GM23338 (cell line): ENCODE measurements around the gene SETDB2. TPM values are rescaled to one million over a fixed set of nuclear protein-coding genes. Genes with fewer than 3 reads are reported as not detected.
A peak's percentile ranks its signal among the peaks of the same experiment; 100 is the strongest.

Experiments used
- ATAC-seq: fragments of 200-7000 bp; cut with Tn5 transposase; 3 replicates; pipeline ENCODE4 v1.9.1; 2020
- DNase-seq: peaks from one replicate; pipeline ENCODE4 v3.0.0-alpha.2; 2015; ENCODE audit warnings: low spot score
- H2AFZ ChIP-seq: fragments of 200-600 bp; sonication (generic); 2 replicates; pipeline ENCODE4 v1.8.0; 2016; ENCODE audit warnings: antibody characterized with exemption, mild to moderate bottlenecking, moderate library complexity
- H3F3A ChIP-seq: fragments of 200-600 bp; sonication (generic); replicated peaks from 2 replicates; pipeline ENCODE4 v1.8.0; 2017; ENCODE audit warnings: antibody characterized with exemption, mixed run types, low read depth
- H3K27ac ChIP-seq: fragments of 200-600 bp; sonication (generic); 2 replicates; pipeline ENCODE4 v1.6.1; 2016; ENCODE audit warnings: low read depth
- H3K27me3 ChIP-seq: fragments of 200-600 bp; sonication (generic); 2 replicates; pipeline ENCODE4 v1.8.0; 2016; ENCODE audit warnings: mild to moderate bottlenecking, mixed run types, moderate library complexity; ENCODE audit not compliant: insufficient read depth
- H3K36me3 ChIP-seq: fragments of 200-600 bp; sonication (generic); 2 replicates; pipeline ENCODE4 v1.8.0; 2016; ENCODE audit warnings: mild to moderate bottlenecking; ENCODE audit not compliant: insufficient read depth
- H3K4me1 ChIP-seq: fragments of 200-600 bp; sonication (generic); 2 replicates; pipeline ENCODE4 v1.8.0; 2016; ENCODE audit warnings: mild to moderate bottlenecking, moderate library complexity; ENCODE audit not compliant: insufficient read depth
- H3K4me2 ChIP-seq: fragments of 200-600 bp; sonication (generic); 2 replicates; pipeline ENCODE4 v1.7.1; 2017; ENCODE audit warnings: mixed run types
- H3K4me3 ChIP-seq: fragments of 200-600 bp; sonication (generic); 2 replicates; pipeline ENCODE4 v1.6.1; 2016; ENCODE audit warnings: mixed run types
- H3K79me2 ChIP-seq: fragments of 200-600 bp; sonication (generic); replicated peaks from 2 replicates; pipeline ENCODE4 v1.8.0; 2017; ENCODE audit warnings: mild to moderate bottlenecking; ENCODE audit not compliant: insufficient read depth
- H3K9me2 ChIP-seq: fragments of 200-600 bp; sonication (generic); 2 replicates; pipeline ENCODE4 v1.8.0; 2017; ENCODE audit not compliant: insufficient read depth
- H4K20me1 ChIP-seq: fragments of 200-600 bp; sonication (generic); replicated peaks from 2 replicates; pipeline ENCODE4 v1.8.0; 2017; ENCODE audit warnings: mild to moderate bottlenecking; ENCODE audit not compliant: insufficient read depth
- H3K27ac Mint-ChIP-seq: 2 replicates; pipeline ENCODE4 v1.8.0; 2020; ENCODE audit warnings: inconsistent platforms, mild to moderate bottlenecking, moderate library complexity, mixed read lengths
- H3K27me3 Mint-ChIP-seq: 3 replicates; pipeline ENCODE4 v1.8.0; 2022; ENCODE audit warnings: low read depth, mild to moderate bottlenecking, moderate library complexity, mixed read lengths, inconsistent platforms; ENCODE audit not compliant: insufficient read depth, poor library complexity
- H3K36me3 Mint-ChIP-seq: 3 replicates; pipeline ENCODE4 v1.8.0; 2021; ENCODE audit warnings: low read depth, mild to moderate bottlenecking, inconsistent platforms, moderate library complexity, mixed read lengths
- H3K4me1 Mint-ChIP-seq: 3 replicates; pipeline ENCODE4 v1.8.0; 2020; ENCODE audit warnings: mild to moderate bottlenecking, inconsistent platforms, mixed read lengths
- H3K4me3 Mint-ChIP-seq: 3 replicates; pipeline ENCODE4 v1.8.0; 2021; ENCODE audit warnings: moderate library complexity, mild to moderate bottlenecking, inconsistent platforms, mixed read lengths
- H3K9me3 Mint-ChIP-seq: 3 replicates; pipeline ENCODE4 v1.8.0; 2020; ENCODE audit warnings: moderate library complexity, mild to moderate bottlenecking, inconsistent platforms, mixed read lengths
- EZH2phosphoT487 ChIP-seq: fragments of 200-600 bp; sonication (generic); IDR thresholded peaks from one replicate; pipeline ENCODE4 v1.8.1; 2018; ENCODE audit warnings: antibody characterized with exemption; ENCODE audit not compliant: unreplicated experiment
- JUNB ChIP-seq: IDR thresholded peaks from one replicate; pipeline ENCODE4 v1.6.1; 2016; ENCODE audit warnings: antibody characterized with exemption; ENCODE audit not compliant: unreplicated experiment
- polyA plus RNA-seq: library from polyadenylated mRNA; unstranded; fragments of >200 nt; fragmentation: Nextera tagmentation; extraction: Ambion mirVana; gene quantifications from 2 replicates; pipeline ENCODE4 v1.2.1, GENCODE V29; 2016
- total RNA-seq: library from RNA; depleted of rRNA; stranded (reverse); fragments of >200 nt; shearing (Covaris generic); gene quantifications from 2 replicates; pipeline ENCODE4 v1.2.3, GENCODE V29; 2014
- TF ChIP-seq, protein P1 (sequence below): fragments of 250-450 bp; sonication (Bioruptor Pico); IDR thresholded peaks from 2 replicates; pipeline ENCODE4 v1.5.0; 2020; ENCODE audit warnings: mild to moderate bottlenecking, moderate library complexity
- TF ChIP-seq, protein P2 (sequence below), 2 experiments: fragments of 200-600 bp in 1 of 2; sonication (generic) in 1 of 2; conservative IDR thresholded peaks; 2 replicates each; pipeline versions ENCODE4 v1.5.1 to v1.6.1; 2016 to 2017; ENCODE audit warnings: antibody characterized with exemption in 2 of 2, low read depth in 2 of 2, mild to moderate bottlenecking in 2 of 2, moderate library complexity in 1 of 2

Gene SETDB2
- total and polyA plus RNA-seq, 2 experiments from 2014 or later: 4.6 to 5.8 TPM

DNA sequence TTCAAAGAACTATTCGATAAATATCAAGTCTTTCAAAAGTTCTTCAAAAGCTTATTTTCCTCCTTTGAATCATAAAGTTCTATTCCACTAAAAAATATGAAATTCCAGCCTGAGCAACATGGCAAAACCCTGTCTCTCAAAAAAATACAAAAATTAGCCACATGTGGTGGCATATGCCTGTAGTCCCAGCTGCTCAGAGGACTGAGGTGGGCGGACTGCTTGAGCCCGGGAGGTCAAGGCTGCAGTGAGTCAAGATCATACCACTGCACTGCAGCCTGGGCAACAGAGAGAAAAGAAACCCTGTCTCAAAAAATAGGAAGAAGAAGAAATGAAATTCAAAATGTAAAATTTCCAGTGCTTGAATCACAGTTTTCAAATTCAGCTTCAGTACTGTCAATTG is 24.8 kb upstream of the SETDB2 start (continued):
- no peak for TF ChIP-seq JUNB
- TF ChIP-seq, protein P1, sequence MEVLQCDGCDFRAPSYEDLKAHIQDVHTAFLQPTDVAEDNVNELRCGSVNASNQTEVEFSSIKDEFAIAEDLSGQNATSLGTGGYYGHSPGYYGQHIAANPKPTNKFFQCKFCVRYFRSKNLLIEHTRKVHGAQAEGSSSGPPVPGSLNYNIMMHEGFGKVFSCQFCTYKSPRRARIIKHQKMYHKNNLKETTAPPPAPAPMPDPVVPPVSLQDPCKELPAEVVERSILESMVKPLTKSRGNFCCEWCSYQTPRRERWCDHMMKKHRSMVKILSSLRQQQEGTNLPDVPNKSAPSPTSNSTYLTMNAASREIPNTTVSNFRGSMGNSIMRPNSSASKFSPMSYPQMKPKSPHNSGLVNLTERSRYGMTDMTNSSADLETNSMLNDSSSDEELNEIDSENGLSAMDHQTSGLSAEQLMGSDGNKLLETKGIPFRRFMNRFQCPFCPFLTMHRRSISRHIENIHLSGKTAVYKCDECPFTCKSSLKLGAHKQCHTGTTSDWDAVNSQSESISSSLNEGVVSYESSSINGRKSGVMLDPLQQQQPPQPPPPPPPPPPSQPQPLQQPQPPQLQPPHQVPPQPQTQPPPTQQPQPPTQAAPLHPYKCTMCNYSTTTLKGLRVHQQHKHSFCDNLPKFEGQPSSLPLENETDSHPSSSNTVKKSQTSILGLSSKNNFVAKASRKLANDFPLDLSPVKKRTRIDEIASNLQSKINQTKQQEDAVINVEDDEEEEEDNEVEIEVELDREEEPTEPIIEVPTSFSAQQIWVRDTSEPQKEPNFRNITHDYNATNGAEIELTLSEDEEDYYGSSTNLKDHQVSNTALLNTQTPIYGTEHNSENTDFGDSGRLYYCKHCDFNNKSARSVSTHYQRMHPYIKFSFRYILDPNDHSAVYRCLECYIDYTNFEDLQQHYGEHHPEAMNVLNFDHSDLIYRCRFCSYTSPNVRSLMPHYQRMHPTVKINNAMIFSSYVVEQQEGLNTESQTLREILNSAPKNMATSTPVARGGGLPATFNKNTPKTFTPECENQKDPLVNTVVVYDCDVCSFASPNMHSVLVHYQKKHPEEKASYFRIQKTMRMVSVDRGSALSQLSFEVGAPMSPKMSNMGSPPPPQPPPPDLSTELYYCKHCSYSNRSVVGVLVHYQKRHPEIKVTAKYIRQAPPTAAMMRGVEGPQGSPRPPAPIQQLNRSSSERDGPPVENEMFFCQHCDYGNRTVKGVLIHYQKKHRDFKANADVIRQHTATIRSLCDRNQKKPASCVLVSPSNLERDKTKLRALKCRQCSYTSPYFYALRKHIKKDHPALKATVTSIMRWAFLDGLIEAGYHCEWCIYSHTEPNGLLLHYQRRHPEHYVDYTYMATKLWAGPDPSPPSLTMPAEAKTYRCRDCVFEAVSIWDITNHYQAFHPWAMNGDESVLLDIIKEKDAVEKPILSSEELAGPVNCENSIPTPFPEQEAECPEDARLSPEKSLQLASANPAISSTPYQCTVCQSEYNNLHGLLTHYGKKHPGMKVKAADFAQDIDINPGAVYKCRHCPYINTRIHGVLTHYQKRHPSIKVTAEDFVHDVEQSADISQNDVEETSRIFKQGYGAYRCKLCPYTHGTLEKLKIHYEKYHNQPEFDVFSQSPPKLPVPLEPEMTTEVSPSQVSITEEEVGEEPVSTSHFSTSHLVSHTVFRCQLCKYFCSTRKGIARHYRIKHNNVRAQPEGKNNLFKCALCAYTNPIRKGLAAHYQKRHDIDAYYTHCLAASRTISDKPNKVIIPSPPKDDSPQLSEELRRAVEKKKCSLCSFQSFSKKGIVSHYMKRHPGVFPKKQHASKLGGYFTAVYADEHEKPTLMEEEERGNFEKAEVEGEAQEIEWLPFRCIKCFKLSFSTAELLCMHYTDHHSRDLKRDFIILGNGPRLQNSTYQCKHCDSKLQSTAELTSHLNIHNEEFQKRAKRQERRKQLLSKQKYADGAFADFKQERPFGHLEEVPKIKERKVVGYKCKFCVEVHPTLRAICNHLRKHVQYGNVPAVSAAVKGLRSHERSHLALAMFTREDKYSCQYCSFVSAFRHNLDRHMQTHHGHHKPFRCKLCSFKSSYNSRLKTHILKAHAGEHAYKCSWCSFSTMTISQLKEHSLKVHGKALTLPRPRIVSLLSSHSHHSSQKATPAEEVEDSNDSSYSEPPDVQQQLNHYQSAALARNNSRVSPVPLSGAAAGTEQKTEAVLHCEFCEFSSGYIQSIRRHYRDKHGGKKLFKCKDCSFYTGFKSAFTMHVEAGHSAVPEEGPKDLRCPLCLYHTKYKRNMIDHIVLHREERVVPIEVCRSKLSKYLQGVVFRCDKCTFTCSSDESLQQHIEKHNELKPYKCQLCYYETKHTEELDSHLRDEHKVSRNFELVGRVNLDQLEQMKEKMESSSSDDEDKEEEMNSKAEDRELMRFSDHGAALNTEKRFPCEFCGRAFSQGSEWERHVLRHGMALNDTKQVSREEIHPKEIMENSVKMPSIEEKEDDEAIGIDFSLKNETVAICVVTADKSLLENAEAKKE (CRISPR knock-in tag): no peak

DNA sequence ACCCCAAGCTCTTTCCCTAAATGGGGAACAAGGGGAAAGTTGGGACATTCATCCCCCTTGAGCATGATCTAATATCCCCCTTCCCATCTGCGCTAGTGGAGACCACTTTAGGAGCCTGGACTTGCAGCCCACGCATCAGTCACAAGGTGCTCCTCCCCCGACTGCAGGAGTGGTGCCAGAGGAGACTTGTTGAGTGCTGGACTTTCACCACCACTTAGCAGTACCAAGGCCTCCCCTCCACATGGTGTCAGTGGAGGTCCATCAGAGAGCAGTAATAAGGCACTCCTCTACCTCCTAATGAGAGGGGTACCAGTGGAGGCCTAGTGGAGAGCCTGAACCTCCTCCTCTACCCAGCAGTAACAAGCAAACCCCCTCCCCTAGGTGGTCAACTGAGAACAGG is 22.7 kb upstream of the SETDB2 start:
- Histone ChIP-seq H3K36me3 (no peaks in the 10 kb centered on the region), H3K4me2 (no peak overlapping the region), H2AFZ (0 out of 2 replicates have a peak overlapping the region, but pooled peaks have one; percentile 67), H3K27me3 (peaks cover 12% of the 10 kb centered on the region), H3K27ac (no peak overlapping the region), H3K4me3 (no peak overlapping the region), H3K79me2 (no peaks in the 10 kb centered on the region), H3K9me2 (no peaks in the 10 kb centered on the region), H4K20me1 (no peaks in the 10 kb centered on the region), H3F3A (no peaks in the 10 kb centered on the region), H3K4me1 (no peaks in the 10 kb centered on the region)
- Mint-ChIP-seq H3K27me3 (peaks cover 11% of the 10 kb centered on the region), H3K9me3 (no peaks in the 10 kb centered on the region), H3K27ac (no peak overlapping the region), H3K4me1 (peaks cover 3% of the 10 kb centered on the region; the same call in 2 of the 3 replicates), H3K4me3 (no peak overlapping the region), H3K36me3 (no peaks in the 10 kb centered on the region)
- ATAC-seq (peak; percentile 100), DNase-seq (peak; percentile 74)
- TF ChIP-seq EZH2phosphoT487: no peak
- TF ChIP-seq, protein P2, sequence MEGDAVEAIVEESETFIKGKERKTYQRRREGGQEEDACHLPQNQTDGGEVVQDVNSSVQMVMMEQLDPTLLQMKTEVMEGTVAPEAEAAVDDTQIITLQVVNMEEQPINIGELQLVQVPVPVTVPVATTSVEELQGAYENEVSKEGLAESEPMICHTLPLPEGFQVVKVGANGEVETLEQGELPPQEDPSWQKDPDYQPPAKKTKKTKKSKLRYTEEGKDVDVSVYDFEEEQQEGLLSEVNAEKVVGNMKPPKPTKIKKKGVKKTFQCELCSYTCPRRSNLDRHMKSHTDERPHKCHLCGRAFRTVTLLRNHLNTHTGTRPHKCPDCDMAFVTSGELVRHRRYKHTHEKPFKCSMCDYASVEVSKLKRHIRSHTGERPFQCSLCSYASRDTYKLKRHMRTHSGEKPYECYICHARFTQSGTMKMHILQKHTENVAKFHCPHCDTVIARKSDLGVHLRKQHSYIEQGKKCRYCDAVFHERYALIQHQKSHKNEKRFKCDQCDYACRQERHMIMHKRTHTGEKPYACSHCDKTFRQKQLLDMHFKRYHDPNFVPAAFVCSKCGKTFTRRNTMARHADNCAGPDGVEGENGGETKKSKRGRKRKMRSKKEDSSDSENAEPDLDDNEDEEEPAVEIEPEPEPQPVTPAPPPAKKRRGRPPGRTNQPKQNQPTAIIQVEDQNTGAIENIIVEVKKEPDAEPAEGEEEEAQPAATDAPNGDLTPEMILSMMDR (conservative IDR thresholded peaks at IDR 0.05; ENCODE audit: low read depth in 2 of 2): peak; percentile 56 to 86
